Measurements from ENCODE around the gene INO80E. TPM values are rescaled to one million over a fixed set of nuclear protein-coding genes. Genes with fewer than 3 reads are reported as not detected.
A peak's percentile ranks its signal among the peaks of the same experiment; 100 is the strongest.
"Not testable (repeated sequence)": the region's sequence is repeated elsewhere in the genome, so short reads cannot be mapped to it uniquely, and the experiment has no call there.

The INO80E gene
- total RNA-seq, 1 experiment from 2014 or later = 115 TPM

- Histone ChIP-seq H3K36me3 (ENCODE audit: insufficient read depth, low read length, poor library complexity, severe bottlenecking) (no peaks in the 10 kb centered on the region), H3K9me3 (ENCODE audit: low read depth, low read length, poor library complexity, severe bottlenecking) (no peaks in the 10 kb centered on the region), H3K27ac (ENCODE audit: low read depth, low read length, poor library complexity, severe bottlenecking) (no peak overlapping the region), H3K4me1 (ENCODE audit: insufficient read depth, low read length, poor library complexity, severe bottlenecking) (no peaks in the 10 kb centered on the region), H3K4me3 (ENCODE audit: low read depth, low read length, poor library complexity, severe bottlenecking) (no peak overlapping the region), H3K27me3 (replicated peaks; ENCODE audit: insufficient read depth, low read depth, low read length, poor library complexity) (no peaks in the 10 kb centered on the region)
- ChIA-PET POLR2A (ENCODE audit: low non-redundant PET) (interaction anchor here (0.9 kb wide), 1 partner anchor 225 kb away, joined by 17 read pairs; no protein-coding TSS in a partner anchor), CTCF (interaction anchor here (0.5 to 1.5 kb wide), 7 partner anchors 9 to 341 kb away, joined by 3 to 11 read pairs (median 4); a partner anchor contains a TSS)
- DNase-seq (ENCODE audit: low spot score) = peak; percentile 85
- intact Hi-C loops (cut with micrococcal nuclease; ENCODE audit: unreplicated experiment) = no loop called here
- BruUV-seq (replicated peaks) = no TSS peak
- TF ChIP-seq CTCF (conservative IDR thresholded peaks at IDR 0.05; ENCODE audit: low read depth, low read length) (peak; percentile 94), EZH2 (IDR thresholded peaks at IDR 0.05; ENCODE audit: borderline replicate concordance, low read depth, low read length, poor library complexity, severe bottlenecking) (no peak)
These were observed 36.2 kb downstream of the INO80E start for GRCh38 chr16:30032083-30032819.

DNA sequence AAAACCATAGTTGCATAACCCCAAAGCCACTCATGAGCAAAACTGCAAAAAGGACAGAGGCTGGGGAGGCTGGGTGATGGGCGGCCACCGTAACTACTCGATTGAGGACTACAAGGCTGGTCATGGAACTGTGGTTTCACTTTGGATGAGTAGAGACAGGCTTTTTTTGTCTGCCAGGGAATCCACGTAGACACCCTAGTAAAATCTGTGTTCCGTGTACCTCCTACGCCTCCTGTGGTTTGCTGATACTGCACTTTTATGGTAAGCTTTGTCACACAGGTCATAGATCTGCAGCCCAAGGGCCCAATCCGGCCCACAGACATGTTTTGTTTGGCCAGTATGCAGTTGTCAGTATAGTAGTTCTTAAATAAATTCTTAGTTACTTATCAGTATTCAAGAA is 37.2 kb downstream of the INO80E start:
- no peak for DNase-seq (ENCODE audit: low spot score)
- ChIA-PET CTCF (interaction anchor here (0.8 kb wide), 1 partner anchor 10 kb away, joined by 4 read pairs; no protein-coding TSS in a partner anchor), POLR2A (ENCODE audit: low non-redundant PET) (no interaction called here)
- H3K9me3 ChIP-seq (ENCODE audit: low read depth, low read length, poor library complexity, severe bottlenecking) = no peaks in the 10 kb centered on the region
- intact Hi-C loops (cut with micrococcal nuclease; ENCODE audit: unreplicated experiment) = no loop called here
- no peak overlapping the region for H3K27ac ChIP-seq (ENCODE audit: low read depth, low read length, poor library complexity, severe bottlenecking)
- H3K27me3 ChIP-seq (replicated peaks; ENCODE audit: insufficient read depth, low read depth, low read length, poor library complexity) = no peaks in the 10 kb centered on the region
- H3K4me3 ChIP-seq (ENCODE audit: low read depth, low read length, poor library complexity, severe bottlenecking) = no peak overlapping the region
- TF ChIP-seq EZH2 (IDR thresholded peaks at IDR 0.05; ENCODE audit: borderline replicate concordance, low read depth, low read length, poor library complexity, severe bottlenecking) = no peak
- no peak for TF ChIP-seq CTCF (conservative IDR thresholded peaks at IDR 0.05; ENCODE audit: low read depth, low read length)
- H3K36me3 ChIP-seq (ENCODE audit: insufficient read depth, low read length, poor library complexity, severe bottlenecking) = no peaks in the 10 kb centered on the region
- no peaks in the 10 kb centered on the region for H3K4me1 ChIP-seq (ENCODE audit: insufficient read depth, low read length, poor library complexity, severe bottlenecking)
- BruUV-seq (replicated peaks) = no TSS peak

DNA sequence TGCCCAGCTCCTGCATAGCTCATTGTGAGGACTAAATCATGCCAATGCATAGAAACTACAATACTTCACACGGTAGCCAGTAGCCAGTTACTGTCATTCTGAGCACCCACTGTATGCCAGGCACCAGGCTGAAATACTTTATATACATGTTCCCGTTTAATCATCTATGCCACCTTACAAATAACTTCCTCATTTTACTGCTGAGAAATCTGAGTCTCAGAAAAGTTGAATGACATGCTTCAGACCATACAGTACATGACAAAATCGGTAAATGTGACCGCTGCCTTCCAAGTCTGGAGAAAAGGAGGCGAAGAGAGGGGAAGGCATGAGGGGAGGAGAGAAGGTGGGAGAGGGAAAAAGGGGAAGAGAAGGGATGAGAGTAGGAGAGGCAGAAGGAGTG is 44.2 kb downstream of the INO80E start:
- H3K36me3 ChIP-seq (ENCODE audit: insufficient read depth, low read length, poor library complexity, severe bottlenecking) = no peaks in the 10 kb centered on the region
- H3K27me3 ChIP-seq (replicated peaks; ENCODE audit: insufficient read depth, low read depth, low read length, poor library complexity) = no peaks in the 10 kb centered on the region
- BruUV-seq (replicated peaks) = no TSS peak
- TF ChIP-seq EZH2 (IDR thresholded peaks at IDR 0.05; ENCODE audit: borderline replicate concordance, low read depth, low read length, poor library complexity, severe bottlenecking) (no peak), CTCF (conservative IDR thresholded peaks at IDR 0.05; ENCODE audit: low read depth, low read length) (no peak)
- intact Hi-C loops (cut with micrococcal nuclease; ENCODE audit: unreplicated experiment) = loop anchor here (10.0 kb wide), 1 partner anchor 585 kb away; no protein-coding TSS in a partner anchor
- POLR2A ChIA-PET (ENCODE audit: low non-redundant PET) = no interaction called here
- DNase-seq (ENCODE audit: low spot score) = no peak
- no peak overlapping the region for H3K4me3 ChIP-seq (ENCODE audit: low read depth, low read length, poor library complexity, severe bottlenecking)
- no peaks in the 10 kb centered on the region for H3K4me1 ChIP-seq (ENCODE audit: insufficient read depth, low read length, poor library complexity, severe bottlenecking)
- no peak overlapping the region for H3K27ac ChIP-seq (ENCODE audit: low read depth, low read length, poor library complexity, severe bottlenecking)
- no peaks in the 10 kb centered on the region for H3K9me3 ChIP-seq (ENCODE audit: low read depth, low read length, poor library complexity, severe bottlenecking)
- CTCF ChIA-PET = interaction anchor here (0.5 kb wide), 1 partner anchor 362 kb away, joined by 3 read pairs; no protein-coding TSS in a partner anchor

DNA sequence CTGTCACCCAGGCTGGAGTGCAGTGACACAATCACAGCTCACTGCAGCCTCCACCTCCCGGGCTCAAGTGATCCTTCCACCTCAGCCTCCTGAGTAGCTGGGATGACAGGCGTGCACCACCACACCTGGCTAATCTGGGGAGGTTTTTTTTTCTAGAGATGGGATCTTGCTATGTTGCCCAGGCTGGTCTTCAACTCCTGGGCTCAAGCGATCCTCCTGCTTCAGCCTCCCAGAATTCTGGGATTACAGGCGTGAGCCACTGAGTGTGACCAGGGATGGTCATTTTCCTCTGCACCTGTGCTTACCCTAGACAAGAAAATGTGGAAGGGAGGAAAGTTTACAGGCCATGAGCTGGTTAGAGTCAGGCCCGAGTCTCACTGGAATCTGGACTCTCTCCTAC is 44.6 kb downstream of the INO80E start:
- H3K4me3 ChIP-seq (ENCODE audit: low read depth, low read length, poor library complexity, severe bottlenecking); H3K9me3 ChIP-seq (ENCODE audit: low read depth, low read length, poor library complexity, severe bottlenecking); H3K27me3 ChIP-seq (replicated peaks; ENCODE audit: insufficient read depth, low read depth, low read length, poor library complexity); H3K36me3 ChIP-seq (ENCODE audit: insufficient read depth, low read length, poor library complexity, severe bottlenecking); H3K4me1 ChIP-seq (ENCODE audit: insufficient read depth, low read length, poor library complexity, severe bottlenecking); POLR2A ChIA-PET (ENCODE audit: low non-redundant PET); BruUV-seq (replicated peaks); DNase-seq (ENCODE audit: low spot score); CTCF ChIA-PET; H3K27ac ChIP-seq (ENCODE audit: low read depth, low read length, poor library complexity, severe bottlenecking): not testable (repeated sequence)
- intact Hi-C loops (cut with micrococcal nuclease; ENCODE audit: unreplicated experiment) = loop anchor here (10.0 kb wide), 1 partner anchor 584 kb away; no protein-coding TSS in a partner anchor
